Common myeloid progenitor, CD34-positive (primary cell): ENCODE measurements around the gene LRRC49.

Experiments
- CTCF ChIA-PET: fragments of 350-600 bp; sonication (Branson Sonifier 250); formaldehyde crosslinking; loops from one replicate; lab custom pipeline; 2021; ENCODE audit warnings: antibody characterized with exemption; lab: Charles Lee
- POLR2A ChIA-PET: fragments of 350-600 bp; sonication (Branson Sonifier 250); formaldehyde crosslinking; loops from one replicate; lab custom pipeline; 2021; ENCODE audit warnings: antibody characterized with exemption; lab: Charles Lee
- DNase-seq, 3 donors: peaks; one replicate each; pipeline versions ENCODE4 v3.0.0 to v3.0.0-alpha.2; 2013
- H3K27ac ChIP-seq, 2 experiments: 1 replicate in 1 of 2; 2 replicates in 1 of 2; pipeline ENCODE4 v1.7.0; 2013; ENCODE audit warnings: inconsistent platforms in 2 of 2, low read length in 2 of 2, mild to moderate bottlenecking in 2 of 2, low read depth in 1 of 2, moderate library complexity in 1 of 2; ENCODE audit not compliant: severe bottlenecking in 2 of 2, insufficient read depth in 1 of 2, poor library complexity in 1 of 2
- H3K27me3 ChIP-seq, 5 experiments: replicated peaks in 2 of 5; 1 replicate in 3 of 5; 2 replicates in 2 of 5; pipeline versions ENCODE4 v1.6.1 to v1.7.0; 2013; ENCODE audit warnings: low read length in 4 of 5, mild to moderate bottlenecking in 2 of 5, moderate library complexity in 2 of 5, inconsistent platforms in 1 of 5; ENCODE audit not compliant: insufficient read depth in 5 of 5, control insufficient read depth in 4 of 5
- H3K36me3 ChIP-seq, 4 experiments: 1 replicate in 2 of 4; 2 replicates in 2 of 4; pipeline versions ENCODE4 v1.6.1 to v1.7.0; 2013; ENCODE audit warnings: low read length in 3 of 4, control low read depth in 1 of 4, mild to moderate bottlenecking in 1 of 4; ENCODE audit not compliant: control insufficient read depth in 4 of 4, insufficient read depth in 4 of 4
- H3K4me1 ChIP-seq, 4 experiments: 1 replicate in 3 of 4; 2 replicates in 1 of 4; pipeline versions ENCODE4 v1.6.1 to v1.7.1; 2013; ENCODE audit warnings: low read length in 3 of 4, mild to moderate bottlenecking in 3 of 4, control low read depth in 1 of 4, inconsistent platforms in 1 of 4, moderate library complexity in 1 of 4; ENCODE audit not compliant: control insufficient read depth in 4 of 4, insufficient read depth in 4 of 4; ENCODE audit errors: control extremely low read depth in 1 of 4
- H3K4me3 ChIP-seq, 7 experiments: 1 replicate in 4 of 7; 2 replicates in 3 of 7; pipeline versions ENCODE4 v1.5.1 to v1.7.0; 2013; ENCODE audit warnings: mild to moderate bottlenecking in 7 of 7, low read length in 6 of 7, moderate library complexity in 6 of 7, inconsistent platforms in 2 of 7, low read depth in 2 of 7, control low read depth in 1 of 7; ENCODE audit not compliant: insufficient read depth in 4 of 7, control insufficient read depth in 1 of 7; ENCODE audit errors: extremely low read depth in 1 of 7
- H3K9me3 ChIP-seq, 5 experiments: 1 replicate in 4 of 5; 2 replicates in 1 of 5; pipeline versions ENCODE4 v1.6.1 to v1.7.1; 2013; ENCODE audit warnings: low read length in 4 of 5, mild to moderate bottlenecking in 2 of 5, inconsistent platforms in 1 of 5, low read depth in 1 of 5, moderate library complexity in 1 of 5; ENCODE audit not compliant: control insufficient read depth in 4 of 5, insufficient read depth in 2 of 5; ENCODE audit errors: control extremely low read depth in 1 of 5
- WGBS: methylation state at CpG from one replicate; pipeline ENCODE4 v1.1.5; 2013; ENCODE audit not compliant: insufficient coverage; 5-methylcytosine and 5-hydroxymethylcytosine counted together

Gene LRRC49

GRCh38 chr15:71051539-71051938 lies 158.9 kb downstream of the LRRC49 start:
- DNase-seq: no peak
- WGBS: 100% methylated on average over 1 of the region's 1 CpG
- Histone ChIP-seq H3K36me3 (no peaks in the 10 kb centered on the region), H3K27ac (no peak overlapping the region), H3K27me3 (no peaks in the 10 kb centered on the region), H3K4me3 (no peak overlapping the region), H3K4me1 (peaks cover 0 to 5% (median 0%) of the 10 kb centered on the region in 4 experiments), H3K9me3 (no peaks in the 10 kb centered on the region)
- ChIA-PET CTCF (no interaction called here), POLR2A (no interaction called here)

GRCh38 chr15:71052356-71052755 lies 159.7 kb downstream of the LRRC49 start:
- ChIA-PET CTCF (no interaction called here), POLR2A (no interaction called here)
- no peak for DNase-seq
- no peaks in the 10 kb centered on the region for H3K27me3 ChIP-seq
- peaks cover 0 to 5% (median 0%) of the 10 kb centered on the region in 4 experiments for H3K4me1 ChIP-seq
- WGBS: 100% methylated on average over 1 of the region's 2 CpGs
- H3K9me3 ChIP-seq: peaks cover 0 to 1% (median 0%) of the 10 kb centered on the region in 5 experiments
- H3K4me3 ChIP-seq: no peak overlapping the region
- no peak overlapping the region for H3K27ac ChIP-seq
- no peaks in the 10 kb centered on the region for H3K36me3 ChIP-seq

GRCh38 chr15:71054286-71054952 lies 161.8 kb downstream of the LRRC49 start:
- no peak for DNase-seq
- Histone ChIP-seq H3K9me3 (peaks cover 0 to 8% (median 3%) of the 10 kb centered on the region in 5 experiments), H3K4me1 (peaks cover 0 to 3% (median 0%) of the 10 kb centered on the region in 4 experiments), H3K27ac (no peak overlapping the region), H3K4me3 (no peak overlapping the region), H3K36me3 (no peaks in the 10 kb centered on the region), H3K27me3 (no peaks in the 10 kb centered on the region)
- ChIA-PET POLR2A (no interaction called here), CTCF (no interaction called here)
- 100% methylated on average over 1 of the region's 2 CpGs for WGBS

- no CpG with 5 or more reads among the region's 1 CpG for WGBS
- POLR2A ChIA-PET: no interaction called here
Measured at GRCh38 chr15:71055461-71055860, 162.8 kb downstream of the LRRC49 start.

GRCh38 chr15:71056111-71056510 lies 163.5 kb downstream of the LRRC49 start:
- H3K4me3 ChIP-seq: no peak overlapping the region
- DNase-seq: no peak
- peaks cover 0 to 8% (median 3%) of the 10 kb centered on the region in 5 experiments for H3K9me3 ChIP-seq
- H3K27ac ChIP-seq: no peak overlapping the region
- POLR2A ChIA-PET: no interaction called here
- H3K36me3 ChIP-seq: no peaks in the 10 kb centered on the region
- H3K4me1 ChIP-seq: no peaks in the 10 kb centered on the region
- CTCF ChIA-PET: interaction anchor here (0.6 kb wide), 1 partner anchor 22 kb away, joined by 3 read pairs; no protein-coding TSS in a partner anchor
- no peaks in the 10 kb centered on the region for H3K27me3 ChIP-seq

More at GRCh38 chr15:71055461-71055860, 162.8 kb downstream of the LRRC49 start:
- CTCF ChIA-PET: no interaction called here
- peaks cover 0 to 8% (median 3%) of the 10 kb centered on the region in 5 experiments for H3K9me3 ChIP-seq
- H3K4me3 ChIP-seq: no peak overlapping the region
- DNase-seq: peak in 2 of 3 donors; percentile 12 to 31
- H3K4me1 ChIP-seq: no peaks in the 10 kb centered on the region
- H3K27me3 ChIP-seq: no peaks in the 10 kb centered on the region
- no peak overlapping the region for H3K27ac ChIP-seq
- H3K36me3 ChIP-seq: no peaks in the 10 kb centered on the region

GRCh38 chr15:71057143-71057542 lies 164.5 kb downstream of the LRRC49 start:
- no peak overlapping the region for H3K4me3 ChIP-seq
- ChIA-PET POLR2A (no interaction called here), CTCF (no interaction called here)
- no peak for DNase-seq
- H3K4me1 ChIP-seq: no peaks in the 10 kb centered on the region
- no peak overlapping the region for H3K27ac ChIP-seq
- no peaks in the 10 kb centered on the region for H3K36me3 ChIP-seq
- peaks cover 0 to 8% (median 3%) of the 10 kb centered on the region in 5 experiments for H3K9me3 ChIP-seq
- H3K27me3 ChIP-seq: no peaks in the 10 kb centered on the region

- Histone ChIP-seq H3K4me1 (no peaks in the 10 kb centered on the region), H3K36me3 (no peaks in the 10 kb centered on the region), H3K27me3 (no peaks in the 10 kb centered on the region), H3K9me3 (peaks cover 0 to 8% (median 3%) of the 10 kb centered on the region in 5 experiments), H3K4me3 (no peak overlapping the region), H3K27ac (no peak overlapping the region)
- 100% methylated on average over 1 of the region's 3 CpGs for WGBS
- ChIA-PET CTCF (no interaction called here), POLR2A (no interaction called here)
- DNase-seq: no peak
Measured at GRCh38 chr15:71057581-71057980, 165.0 kb downstream of the LRRC49 start.
